Measurements from ENCODE around the gene AK8. TPM values are rescaled to one million over a fixed set of nuclear protein-coding genes. Genes with fewer than 3 reads are reported as not detected.

The AK8 gene
- total and polyA plus RNA-seq, 9 donors: 0.36 to 9.8 (median 1.6) TPM

DNA sequence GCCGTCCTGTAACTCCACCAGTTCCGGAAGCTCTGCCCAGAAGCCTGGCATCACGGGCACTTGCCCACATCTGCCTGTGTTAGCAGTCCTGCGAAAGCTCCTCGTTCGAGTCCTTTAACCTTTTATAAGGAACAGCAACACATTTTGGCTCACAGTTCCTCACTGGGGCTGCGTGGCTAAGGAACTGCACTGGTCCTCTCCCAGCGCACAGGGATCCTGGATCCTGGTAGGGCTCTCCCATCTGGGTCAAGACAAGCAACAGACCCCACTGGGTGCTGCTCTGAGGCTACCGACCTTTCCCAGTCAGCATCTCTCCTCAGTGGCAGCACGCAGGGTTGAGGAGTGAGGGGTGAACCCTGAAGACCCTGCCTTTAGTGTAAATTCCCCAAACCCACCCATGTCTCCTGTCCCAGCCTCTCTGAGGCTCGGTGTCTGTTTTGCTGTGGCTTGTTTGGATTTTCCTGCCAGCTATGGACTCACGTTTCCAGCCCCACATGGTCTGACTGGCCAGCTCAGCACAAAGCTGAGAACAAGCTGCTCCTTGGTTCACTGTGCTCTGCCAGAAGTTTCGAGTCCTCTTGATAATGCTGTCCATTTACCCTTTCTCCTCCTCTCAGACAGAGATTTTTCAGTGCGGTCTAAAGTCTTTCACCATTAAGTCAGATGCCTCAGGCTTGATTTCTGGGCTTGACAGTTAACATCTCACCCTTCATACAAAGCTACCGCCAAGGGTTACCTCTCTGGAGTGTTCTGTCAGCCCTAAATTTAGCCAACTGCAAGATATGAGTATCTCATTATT is 80.0 kb downstream of the AK8 start:
- Histone ChIP-seq H3K27me3 (no peaks in the 10 kb centered on the region), H3K36me3 (no peaks in the 10 kb centered on the region), H3K4me3 (no peak overlapping the region), H3K9me3 (no peaks in the 10 kb centered on the region), H3K4me1 (ENCODE audit: insufficient read depth) (peaks cover 13% of the 10 kb centered on the region), H3K27ac (peak overlapping the region; percentile 64 to 70)
- 18 to 35% (median 20%) methylated on average over 15 of the region's 15 CpGs for WGBS, 3 donors
- DNase-seq: peak; percentile 37 to 76 (median 64)
- intact Hi-C loops (cut with DNase I): loop anchor here in 2 of 4 donors (10.0 kb wide), 3 partner anchors 133 to 383 kb away; partner anchors contain the start of genes CFAP77 (in 1 of the 2), DDX31 (in 1 of the 2) and GFI1B (in 1 of the 2)
- TF ChIP-seq POLR2A (IDR thresholded peaks at IDR 0.05): no peak
- TF ChIP-seq EP300 (IDR thresholded peaks at IDR 0.05): no peak
- TF ChIP-seq, protein P1, sequence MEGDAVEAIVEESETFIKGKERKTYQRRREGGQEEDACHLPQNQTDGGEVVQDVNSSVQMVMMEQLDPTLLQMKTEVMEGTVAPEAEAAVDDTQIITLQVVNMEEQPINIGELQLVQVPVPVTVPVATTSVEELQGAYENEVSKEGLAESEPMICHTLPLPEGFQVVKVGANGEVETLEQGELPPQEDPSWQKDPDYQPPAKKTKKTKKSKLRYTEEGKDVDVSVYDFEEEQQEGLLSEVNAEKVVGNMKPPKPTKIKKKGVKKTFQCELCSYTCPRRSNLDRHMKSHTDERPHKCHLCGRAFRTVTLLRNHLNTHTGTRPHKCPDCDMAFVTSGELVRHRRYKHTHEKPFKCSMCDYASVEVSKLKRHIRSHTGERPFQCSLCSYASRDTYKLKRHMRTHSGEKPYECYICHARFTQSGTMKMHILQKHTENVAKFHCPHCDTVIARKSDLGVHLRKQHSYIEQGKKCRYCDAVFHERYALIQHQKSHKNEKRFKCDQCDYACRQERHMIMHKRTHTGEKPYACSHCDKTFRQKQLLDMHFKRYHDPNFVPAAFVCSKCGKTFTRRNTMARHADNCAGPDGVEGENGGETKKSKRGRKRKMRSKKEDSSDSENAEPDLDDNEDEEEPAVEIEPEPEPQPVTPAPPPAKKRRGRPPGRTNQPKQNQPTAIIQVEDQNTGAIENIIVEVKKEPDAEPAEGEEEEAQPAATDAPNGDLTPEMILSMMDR (IDR thresholded peaks at IDR 0.05): no peak

DNA sequence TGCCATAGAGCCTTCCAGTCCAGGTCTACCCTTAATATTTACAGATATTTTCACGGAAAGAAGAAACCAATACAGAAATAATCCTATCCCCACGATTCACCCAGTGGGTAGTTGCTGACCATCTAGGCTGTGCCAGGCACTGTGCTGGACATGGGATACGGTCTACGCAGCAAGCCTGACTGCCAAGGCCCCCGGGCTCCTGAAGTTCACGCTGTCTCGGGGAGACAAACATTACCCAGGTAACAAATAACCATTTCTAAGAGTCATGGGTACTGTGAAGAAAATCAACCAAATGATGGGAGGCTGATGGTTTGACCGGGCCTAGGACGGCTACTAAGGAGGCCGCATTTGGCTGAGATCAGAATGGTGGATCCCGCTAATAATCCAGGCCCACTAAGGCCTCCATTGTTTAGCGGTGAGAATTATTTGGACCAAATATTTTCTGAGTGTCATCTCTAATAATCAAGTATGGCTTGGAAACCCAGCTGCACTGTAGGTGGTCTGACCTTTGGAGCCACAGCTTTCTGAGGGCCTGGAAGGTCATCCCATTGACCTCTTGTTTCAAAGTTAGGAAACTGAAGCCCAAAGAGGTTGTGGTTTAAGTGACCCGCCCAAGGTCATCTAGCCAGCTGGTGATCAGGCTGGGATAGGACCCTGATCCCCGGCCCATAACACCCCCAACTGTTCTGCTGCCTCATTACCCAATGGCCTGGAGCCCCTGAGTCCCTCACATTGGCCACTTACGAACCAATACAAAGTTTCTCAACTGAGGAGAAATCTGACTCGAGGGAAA is 82.4 kb downstream of the AK8 start:
- TF ChIP-seq EP300 (IDR thresholded peaks at IDR 0.05) (no peak), POLR2A (IDR thresholded peaks at IDR 0.05) (no peak)
- TF ChIP-seq, protein P1 (IDR thresholded peaks at IDR 0.05): no peak
- intact Hi-C loops (cut with DNase I): loop anchor here in 2 of 4 donors (10.0 kb wide), 3 partner anchors 131 to 381 kb away; partner anchors contain the start of genes CFAP77 (in 1 of the 2), DDX31 (in 1 of the 2) and GFI1B (in 1 of the 2)
- no peak for DNase-seq
- Histone ChIP-seq H3K9me3 (no peaks in the 10 kb centered on the region), H3K27me3 (no peaks in the 10 kb centered on the region), H3K36me3 (no peaks in the 10 kb centered on the region), H3K4me3 (no peak overlapping the region), H3K27ac (no peak overlapping the region), H3K4me1 (ENCODE audit: insufficient read depth) (peaks cover 13% of the 10 kb centered on the region)
- 85 to 89% (median 87%) methylated on average over 16 of the region's 16 CpGs for WGBS, 3 donors

DNA sequence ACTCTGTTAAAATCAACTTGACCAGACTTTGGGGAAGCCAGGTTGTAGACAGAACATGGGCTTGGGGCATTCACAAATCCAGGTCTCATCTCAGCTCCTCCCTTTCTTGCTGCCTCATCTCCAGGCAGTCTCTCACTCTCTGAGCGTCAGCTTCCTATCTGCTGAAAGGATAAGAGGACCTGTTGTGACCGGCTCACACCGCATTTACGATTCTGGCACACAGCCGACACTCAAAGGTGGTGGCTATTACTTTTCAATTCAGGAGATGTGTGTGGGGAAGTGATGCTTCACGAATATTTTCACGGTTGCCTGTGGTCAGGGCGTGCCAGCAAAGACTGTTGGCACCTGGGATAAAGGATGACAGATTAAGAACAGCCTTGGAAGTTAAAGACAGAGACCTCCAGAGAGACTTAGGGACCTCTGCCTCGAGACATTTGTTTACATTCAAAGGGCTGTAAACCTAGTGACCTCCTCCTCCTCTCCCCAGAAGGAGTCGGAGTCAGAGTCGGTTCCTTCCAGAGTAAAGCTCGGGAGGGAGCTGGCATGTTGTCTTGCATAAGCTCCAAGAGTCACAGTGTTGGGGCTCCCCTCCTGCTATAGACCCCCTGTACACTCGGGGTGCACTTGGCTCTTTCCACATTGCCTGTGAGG is 83.2 kb downstream of the AK8 start:
- no peaks in the 10 kb centered on the region for H3K27me3 ChIP-seq
- intact Hi-C loops (cut with DNase I): loop anchor here in 3 of 4 donors (5.0 to 10.0 kb wide), 4 partner anchors 130 to 1343 kb away; partner anchors contain the start of genes CFAP77 (in 1 of the 3), DDX31 (in 1 of the 3) and GFI1B (in 1 of the 3)
- 19 to 25% (median 22%) methylated on average over 13 of the region's 13 CpGs for WGBS, 3 donors
- H3K36me3 ChIP-seq: no peaks in the 10 kb centered on the region
- TF ChIP-seq EP300 (IDR thresholded peaks at IDR 0.05) (no peak), POLR2A (IDR thresholded peaks at IDR 0.05) (no peak)
- TF ChIP-seq, protein P1 (IDR thresholded peaks at IDR 0.05): no peak
- H3K4me1 ChIP-seq (ENCODE audit: insufficient read depth): peaks cover 11% of the 10 kb centered on the region
- H3K27ac ChIP-seq: no peak overlapping the region
- no peaks in the 10 kb centered on the region for H3K9me3 ChIP-seq
- H3K4me3 ChIP-seq: no peak overlapping the region
- no peak for DNase-seq

Data from ovary (tissue), 9 donors.